ENCODE data around the gene BTBD9. TPM values are rescaled to one million over a fixed set of nuclear protein-coding genes. Genes with fewer than 3 reads are reported as not detected.

The BTBD9 gene
- total RNA-seq, 6 experiments from 2014 or later, result 4.5 to 7.5 (median 5.7) TPM

DNA sequence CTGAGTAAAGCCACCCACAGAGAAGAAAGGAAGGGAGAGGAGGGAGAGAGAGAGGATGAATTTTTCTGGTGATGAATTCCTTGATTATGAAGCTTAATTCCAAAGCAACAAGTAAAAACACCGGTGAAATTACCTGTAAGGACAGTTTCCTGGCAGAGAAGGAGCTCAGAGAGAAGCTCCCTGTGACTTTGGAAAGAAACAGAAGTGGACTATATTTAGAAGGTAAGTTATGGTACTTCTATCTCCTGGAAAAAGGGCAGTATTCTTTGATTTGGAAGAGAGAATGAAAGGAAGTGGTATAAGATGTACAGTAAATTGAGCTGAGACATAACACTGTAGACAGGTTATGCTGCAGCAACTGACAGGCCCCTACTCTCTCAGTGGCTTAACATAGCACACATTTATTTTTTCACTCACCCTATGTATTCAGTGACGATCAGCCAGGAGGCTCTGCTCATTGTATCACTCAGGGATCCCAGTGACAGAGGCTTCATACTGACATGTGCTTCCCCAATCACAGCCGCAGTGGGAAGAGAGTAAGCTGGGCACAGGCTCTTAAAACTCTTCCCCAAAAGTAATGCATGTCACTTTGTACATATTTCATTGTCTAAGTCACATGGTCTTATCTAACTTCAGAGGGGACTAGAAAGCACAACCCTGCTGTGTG lies 349.5 kb downstream of the BTBD9 start:
- TF ChIP-seq CTCF (IDR thresholded peaks at IDR 0.05) (no peak), POLR2A (IDR thresholded peaks at IDR 0.05) (no peak)
- intact Hi-C loops (cut with DNase I), result no loop called here
- no peak for DNase-seq
- H3K4me1 ChIP-seq, result no peaks in the 10 kb centered on the region
- ATAC-seq, result no peak
- no peak overlapping the region for H3K27ac ChIP-seq
- H3K4me3 ChIP-seq, result no peak overlapping the region
- no peaks in the 10 kb centered on the region for H3K9me3 ChIP-seq
- H3K36me3 ChIP-seq, result no peaks in the 10 kb centered on the region
- H3K27me3 ChIP-seq, result no peaks in the 10 kb centered on the region
- 93% methylated on average over 3 of the region's 3 CpGs for WGBS (ENCODE audit: insufficient coverage, low coverage, low lambda C conversion rate, missing lambda C conversion rate)

GRCh38 chr6:38287487-38287886 lies 352.2 kb downstream of the BTBD9 start:
- no peak overlapping the region for H3K27ac ChIP-seq
- no peaks in the 10 kb centered on the region for H3K36me3 ChIP-seq
- TF ChIP-seq POLR2A (IDR thresholded peaks at IDR 0.05) (no peak), CTCF (IDR thresholded peaks at IDR 0.05) (no peak)
- intact Hi-C loops (cut with DNase I), result no loop called here
- no peaks in the 10 kb centered on the region for H3K27me3 ChIP-seq
- ATAC-seq (no peak), DNase-seq (no peak)
- H3K9me3 ChIP-seq, result no peaks in the 10 kb centered on the region
- WGBS (ENCODE audit: insufficient coverage, low coverage, low lambda C conversion rate, missing lambda C conversion rate), result 100% methylated on average over 2 of the region's 2 CpGs
- H3K4me1 ChIP-seq, result no peaks in the 10 kb centered on the region
- H3K4me3 ChIP-seq, result no peak overlapping the region

DNA sequence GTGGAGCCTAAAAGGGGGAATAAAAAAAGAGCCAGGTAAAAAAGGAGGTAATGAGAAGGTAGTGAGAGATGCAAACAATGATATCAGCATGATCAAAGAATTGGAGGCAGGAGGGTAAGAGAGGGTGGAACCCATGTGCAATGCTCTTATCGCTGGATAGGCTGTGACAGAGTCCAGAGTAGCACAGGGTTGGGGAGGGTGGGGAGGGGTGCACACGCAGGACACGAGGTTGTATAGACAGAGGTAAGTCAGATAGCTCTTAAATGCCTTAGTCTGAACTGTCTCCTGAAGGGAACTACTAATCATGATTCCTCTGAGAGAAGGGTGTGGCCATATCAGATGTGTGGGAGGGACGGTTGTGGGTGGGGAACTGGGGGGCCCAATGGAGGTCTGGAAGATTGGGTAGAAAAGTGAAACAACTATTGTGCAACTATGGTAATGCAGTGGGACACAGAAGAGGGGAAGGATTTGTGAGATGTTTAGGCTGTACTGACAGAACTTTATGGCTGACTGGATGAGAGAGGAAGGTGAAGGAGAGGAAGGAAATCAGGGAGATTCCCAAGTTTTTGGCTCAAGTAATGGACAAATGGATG lies 354.8 kb downstream of the BTBD9 start:
- TF ChIP-seq CTCF (IDR thresholded peaks at IDR 0.05), result no peak
- TF ChIP-seq POLR2A (IDR thresholded peaks at IDR 0.05), result no peak
- Histone ChIP-seq H3K27me3 (no peaks in the 10 kb centered on the region), H3K36me3 (no peaks in the 10 kb centered on the region), H3K27ac (no peak overlapping the region), H3K4me1 (no peaks in the 10 kb centered on the region), H3K4me3 (no peak overlapping the region), H3K9me3 (no peaks in the 10 kb centered on the region)
- ATAC-seq, result no peak
- WGBS (ENCODE audit: insufficient coverage, low coverage, low lambda C conversion rate, missing lambda C conversion rate), result 86% methylated on average over 4 of the region's 4 CpGs
- DNase-seq, result no peak
- intact Hi-C loops (cut with DNase I), result no loop called here

- no peak for TF ChIP-seq POLR2A (IDR thresholded peaks at IDR 0.05)
- no peak for TF ChIP-seq CTCF (IDR thresholded peaks at IDR 0.05)
- no peak for ATAC-seq
- H3K27ac ChIP-seq, result no peak overlapping the region
- H3K27me3 ChIP-seq, result no peaks in the 10 kb centered on the region
- H3K9me3 ChIP-seq, result no peaks in the 10 kb centered on the region
- 88% methylated on average over 4 of the region's 4 CpGs for WGBS (ENCODE audit: insufficient coverage, low coverage, low lambda C conversion rate, missing lambda C conversion rate)
- no peaks in the 10 kb centered on the region for H3K4me1 ChIP-seq
- no peaks in the 10 kb centered on the region for H3K36me3 ChIP-seq
- no peak overlapping the region for H3K4me3 ChIP-seq
- intact Hi-C loops (cut with DNase I), result no loop called here
- no peak for DNase-seq
These were observed 355.9 kb downstream of the BTBD9 start for GRCh38 chr6:38283734-38284362.
